ENCODE results near the gene SMIM14.
"Not testable (repeated sequence)": the region's sequence is repeated elsewhere in the genome, so short reads cannot be mapped to it uniquely, and the experiment has no call there.

SMIM14 gene

DNA sequence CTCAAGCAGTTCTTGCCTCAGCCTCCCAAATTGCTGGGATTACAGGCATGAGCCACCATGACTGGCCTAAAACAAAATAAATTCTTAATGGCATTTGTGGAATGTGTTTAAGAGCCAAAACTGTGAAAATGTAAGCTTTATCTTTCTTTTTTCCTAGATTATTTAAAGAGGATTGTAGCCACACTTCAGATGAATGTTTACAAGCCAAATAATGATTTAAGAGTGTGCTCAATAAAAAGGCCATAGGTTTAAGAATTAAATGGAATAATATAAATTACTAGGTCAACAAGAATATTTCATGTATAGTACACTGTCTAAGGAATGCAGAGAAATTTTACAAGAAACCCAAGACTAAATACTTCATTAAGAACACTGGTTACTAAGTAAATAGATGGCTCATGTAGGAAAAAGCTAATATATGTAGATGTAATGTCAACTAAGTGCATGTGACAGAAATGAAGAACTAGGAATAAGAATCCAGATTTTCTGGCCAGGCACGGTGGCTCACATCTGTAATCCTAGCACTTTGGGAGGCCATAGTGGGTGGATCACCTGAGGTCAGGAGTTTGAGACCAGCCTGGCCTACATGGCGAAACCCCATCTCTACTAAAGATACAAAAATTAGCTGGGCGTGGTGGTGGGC lies 90.1 kb downstream of the SMIM14 start:
- intact Hi-C loops (cut with DNase I): no loop called here
- DNase-seq: no peak

DNA sequence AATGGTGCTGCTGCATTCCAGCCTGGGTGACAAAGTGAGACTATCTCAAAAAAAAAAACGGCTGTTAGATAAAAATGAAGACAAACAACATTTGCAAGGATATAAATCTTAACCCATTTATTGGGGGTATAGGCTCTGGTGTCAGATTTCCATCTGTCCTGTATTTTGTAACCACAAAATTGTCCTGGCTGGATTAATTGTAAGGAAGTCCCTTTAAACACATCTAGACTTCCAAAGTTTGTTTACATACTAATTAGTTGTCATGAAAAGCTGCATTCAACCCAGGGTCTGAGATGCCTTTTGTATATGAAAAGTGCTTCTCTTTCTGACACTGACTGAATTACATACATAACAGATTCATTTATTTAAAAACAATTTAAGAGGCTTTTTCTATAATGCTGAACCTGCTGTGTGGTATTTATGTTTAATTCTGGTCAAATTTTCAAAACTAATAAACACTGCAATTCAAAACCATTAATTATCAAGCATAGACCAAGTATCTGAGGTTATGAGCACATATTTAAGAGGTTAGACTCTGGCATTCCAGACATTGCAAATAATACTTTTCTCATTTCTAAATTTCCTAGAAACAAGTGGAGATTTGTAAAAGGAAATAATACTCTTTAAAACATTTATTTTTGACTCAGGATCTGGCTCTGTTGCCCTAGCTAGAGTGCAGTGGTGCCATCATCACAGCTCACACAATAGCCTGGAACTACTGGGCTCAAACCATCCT lies 93.9 kb downstream of the SMIM14 start:
- intact Hi-C loops (cut with DNase I): no loop called here
- DNase-seq: no peak

DNA sequence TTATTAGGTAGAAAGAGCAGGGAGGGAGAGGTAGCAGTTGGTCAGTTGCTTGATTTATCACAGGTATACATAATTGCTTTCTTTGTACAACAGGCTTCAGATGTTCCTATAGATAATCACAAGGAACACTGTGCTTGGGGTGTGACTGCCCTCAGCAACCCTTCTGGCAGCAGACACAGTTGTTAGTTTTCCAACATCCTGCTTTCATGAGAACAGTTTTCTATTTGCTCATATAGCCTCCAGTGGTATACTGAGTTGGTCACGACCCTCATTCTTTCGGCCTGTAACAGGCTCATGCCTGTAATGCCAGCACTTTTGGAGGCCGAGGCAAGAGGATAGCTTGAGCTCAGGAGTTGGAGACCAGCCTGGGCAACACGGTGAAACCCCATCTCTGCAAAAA lies 94.6 kb downstream of the SMIM14 start:
- DNase-seq; intact Hi-C loops (cut with DNase I): not testable (repeated sequence)

DNA sequence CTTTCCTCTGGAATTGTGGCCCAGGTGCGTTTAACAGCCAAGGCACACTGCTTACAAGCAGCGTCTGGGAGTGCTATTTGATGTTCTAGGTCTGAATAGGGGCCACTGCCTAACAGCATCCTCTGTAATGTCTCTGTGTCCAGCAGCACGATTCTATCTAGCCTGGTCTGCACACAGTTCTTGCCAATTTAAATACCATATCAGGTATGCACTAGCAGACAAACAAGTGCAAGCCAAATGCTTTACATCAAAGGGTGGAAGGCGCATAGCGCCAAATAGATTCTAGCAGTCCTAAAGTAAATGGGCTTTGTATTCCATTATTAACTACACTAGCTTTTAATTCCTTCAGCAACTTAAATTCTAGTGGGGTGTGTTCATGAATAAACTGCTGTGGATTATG lies 95.6 kb downstream of the SMIM14 start:
- intact Hi-C loops (cut with DNase I): no loop called here
- DNase-seq: peak in 1 of 42 donors; percentile 3

DNA sequence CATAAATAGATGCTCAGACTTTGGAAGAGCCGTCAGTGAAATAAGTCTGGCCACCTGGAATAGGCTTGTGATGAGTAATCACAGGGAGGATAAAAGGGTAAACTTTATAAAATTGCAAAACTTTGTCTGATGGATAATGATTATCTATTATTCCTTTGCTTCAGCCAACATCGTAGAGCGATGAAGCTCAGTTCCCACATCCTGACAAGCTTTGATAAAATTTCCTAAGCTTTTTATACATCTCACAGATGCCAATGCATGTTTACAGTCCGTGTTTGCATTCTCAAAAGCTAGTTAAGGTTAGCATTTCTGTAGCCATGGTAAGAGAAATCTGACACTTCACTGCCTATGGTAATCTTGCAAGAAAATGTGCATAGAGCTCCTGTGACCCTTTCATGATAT lies 96.1 kb downstream of the SMIM14 start:
- no peak for DNase-seq
- intact Hi-C loops (cut with DNase I): no loop called here

DNA sequence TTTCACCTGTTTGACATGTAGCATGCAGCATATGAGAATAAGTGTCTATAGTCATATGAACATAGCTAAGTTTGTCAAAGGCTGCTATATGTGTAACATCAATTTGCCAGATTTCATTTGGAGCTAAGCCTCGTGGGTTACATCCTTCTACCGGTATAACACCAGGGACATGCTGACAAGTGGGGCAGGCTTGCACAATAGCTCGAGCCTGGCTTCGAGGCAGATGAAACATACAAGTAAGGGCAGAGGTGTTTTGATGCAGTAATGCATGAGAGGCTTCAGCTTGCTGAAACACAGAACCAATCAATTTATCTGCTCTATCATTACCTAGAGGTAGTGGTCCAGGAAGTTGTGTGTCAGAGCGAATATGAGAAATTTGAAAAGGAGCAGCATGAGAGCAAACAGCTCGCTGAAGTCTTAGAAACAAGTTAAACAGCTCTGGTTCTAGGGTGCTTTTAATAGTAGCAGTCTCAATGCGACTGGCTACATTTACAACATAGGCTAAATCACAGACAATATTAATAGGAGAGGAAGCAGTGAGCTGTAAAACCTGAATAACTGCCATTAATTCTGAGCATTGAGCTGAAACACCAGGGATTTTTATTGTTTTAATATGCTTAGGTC lies 96.6 kb downstream of the SMIM14 start:
- intact Hi-C loops (cut with DNase I): no loop called here
- DNase-seq: no peak

DNA sequence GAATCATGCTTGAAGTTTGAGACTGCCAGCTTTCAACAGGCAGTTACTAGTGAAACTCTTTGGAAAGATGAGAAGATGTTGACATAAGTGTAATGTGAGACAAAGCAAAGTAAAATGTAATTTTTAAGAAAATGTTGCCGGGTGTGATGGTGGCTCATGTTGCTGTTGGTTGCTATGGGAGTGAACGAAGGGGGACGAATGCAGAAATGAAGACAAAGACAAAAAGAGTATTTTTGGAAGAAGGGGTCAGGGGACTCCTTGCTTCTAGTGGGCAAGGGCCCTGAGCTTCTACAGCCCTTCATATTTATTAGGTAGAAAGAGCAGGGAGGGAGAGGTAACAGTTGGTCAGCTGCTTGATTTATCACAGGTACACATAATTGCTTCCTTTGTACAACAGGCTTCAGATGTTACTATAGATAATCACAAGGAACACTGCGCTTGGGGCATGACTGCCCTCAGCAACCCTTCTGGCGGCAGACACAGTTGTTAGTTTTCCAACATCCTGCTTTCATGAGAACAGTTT lies 99.5 kb downstream of the SMIM14 start:
- intact Hi-C loops (cut with DNase I): no loop called here
- DNase-seq: no peak

DNA sequence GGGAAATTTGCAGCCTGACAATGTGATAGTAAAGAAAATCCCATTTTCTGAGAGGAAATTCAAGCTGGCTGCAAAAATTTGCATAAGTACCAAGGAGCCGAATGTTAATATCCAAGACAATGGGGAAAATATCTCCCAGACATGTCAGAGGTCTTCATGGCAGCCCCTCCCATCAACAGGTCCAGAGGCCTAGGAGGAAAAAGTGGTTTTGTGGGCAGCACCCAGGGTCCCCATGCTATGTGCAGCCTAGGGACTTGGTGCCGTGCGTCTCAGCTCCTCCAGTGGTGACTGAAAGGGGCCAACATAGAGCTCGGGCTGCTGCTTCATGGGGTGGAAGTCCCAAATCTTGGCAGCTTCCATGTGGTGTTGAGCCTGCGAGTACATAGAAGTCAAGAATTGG lies 105.1 kb downstream of the SMIM14 start:
- no peak for DNase-seq
- intact Hi-C loops (cut with DNase I): no loop called here

DNA sequence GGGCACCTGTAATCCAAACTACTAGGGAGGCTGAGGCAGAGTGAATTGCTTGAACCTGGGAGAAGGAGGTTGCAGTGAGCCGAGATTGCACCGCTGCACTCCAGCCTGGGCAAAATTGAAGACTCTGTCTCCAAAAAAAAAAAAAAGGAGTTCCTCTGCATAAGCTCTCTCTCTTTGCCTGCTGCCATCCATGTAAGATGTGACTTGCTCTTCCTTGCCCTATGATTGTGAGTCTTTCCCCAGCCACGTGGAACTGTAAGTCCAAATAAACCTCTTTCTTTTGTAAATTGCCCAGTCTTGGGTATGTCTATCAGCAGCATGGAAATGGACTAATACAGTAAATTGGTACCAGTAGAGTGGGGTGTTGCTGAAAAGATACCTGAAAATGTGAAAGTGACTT lies 106.4 kb downstream of the SMIM14 start:
- DNase-seq: not testable (repeated sequence)

DNA sequence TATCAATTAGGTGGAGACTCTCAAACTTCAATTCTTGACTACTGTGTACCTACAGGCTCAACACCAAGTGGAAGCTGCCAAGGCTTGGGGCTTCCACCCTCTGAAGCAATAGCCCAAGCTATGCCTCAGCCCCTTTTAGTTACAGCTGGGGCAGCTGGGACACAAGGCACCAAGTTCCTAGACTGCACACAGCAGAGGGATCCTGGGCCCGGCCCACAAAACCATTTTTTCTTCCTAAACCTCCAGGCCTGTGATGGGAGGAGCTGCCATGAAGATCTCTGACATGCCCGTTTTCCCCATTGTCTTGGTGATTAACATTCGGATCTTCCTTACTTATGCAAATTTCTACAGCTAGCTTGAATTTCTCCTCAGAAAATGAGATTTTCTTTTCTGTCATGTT lies 108.0 kb downstream of the SMIM14 start:
- DNase-seq: no peak
- intact Hi-C loops (cut with DNase I): no loop called here

More for the DNA sequence above, 106.4 kb downstream of the SMIM14 start:
- intact Hi-C loops (cut with DNase I): not testable (repeated sequence)

DNA sequence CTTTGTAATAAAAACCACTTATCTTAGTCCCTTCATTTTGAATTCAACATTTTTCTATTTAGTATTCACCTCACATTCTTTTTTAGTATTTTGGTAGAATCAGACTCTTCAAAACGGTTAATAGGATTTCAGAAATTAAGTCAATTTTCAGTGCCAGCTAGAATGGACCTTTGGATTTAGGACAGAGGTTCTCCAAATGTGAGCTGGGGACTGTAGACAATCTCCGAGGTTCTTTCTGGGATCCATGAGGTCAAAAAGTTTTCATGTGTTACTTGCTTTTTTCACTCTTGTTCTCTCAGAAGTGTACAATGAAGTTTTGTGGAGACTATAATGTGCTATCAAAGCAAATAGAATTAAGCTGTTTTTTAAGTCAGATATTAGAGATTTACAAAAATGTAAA lies 109.1 kb downstream of the SMIM14 start:
- DNase-seq: no peak
- intact Hi-C loops (cut with DNase I): loop anchor here (5.0 kb wide), 1 partner anchor 168 kb away; the partner anchor contains the start of gene UBE2K

DNA sequence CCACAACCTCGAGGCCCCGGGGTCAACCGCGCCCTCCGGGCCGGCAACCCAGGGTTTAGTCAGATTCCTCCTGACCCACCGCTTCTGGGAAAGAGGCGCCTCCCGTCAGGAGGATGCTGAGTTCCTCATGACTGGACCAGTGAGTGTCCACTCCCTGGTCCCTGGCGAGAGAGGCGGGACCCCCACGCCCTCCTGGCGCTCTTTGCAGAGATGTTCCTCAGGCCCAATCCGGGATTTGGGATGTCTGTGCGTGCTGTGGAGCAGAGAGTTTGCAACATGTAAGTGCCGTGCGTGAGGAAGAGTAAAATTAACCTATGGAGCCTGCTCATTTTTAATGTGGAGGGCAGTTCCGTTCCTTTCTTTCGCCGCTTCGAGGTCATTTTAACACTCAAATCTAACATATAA lies 110.6 kb downstream of the SMIM14 start:
- intact Hi-C loops (cut with DNase I): loop anchor here (5.0 kb wide), 1 partner anchor 169 kb away; the partner anchor contains the start of gene UBE2K

DNA sequence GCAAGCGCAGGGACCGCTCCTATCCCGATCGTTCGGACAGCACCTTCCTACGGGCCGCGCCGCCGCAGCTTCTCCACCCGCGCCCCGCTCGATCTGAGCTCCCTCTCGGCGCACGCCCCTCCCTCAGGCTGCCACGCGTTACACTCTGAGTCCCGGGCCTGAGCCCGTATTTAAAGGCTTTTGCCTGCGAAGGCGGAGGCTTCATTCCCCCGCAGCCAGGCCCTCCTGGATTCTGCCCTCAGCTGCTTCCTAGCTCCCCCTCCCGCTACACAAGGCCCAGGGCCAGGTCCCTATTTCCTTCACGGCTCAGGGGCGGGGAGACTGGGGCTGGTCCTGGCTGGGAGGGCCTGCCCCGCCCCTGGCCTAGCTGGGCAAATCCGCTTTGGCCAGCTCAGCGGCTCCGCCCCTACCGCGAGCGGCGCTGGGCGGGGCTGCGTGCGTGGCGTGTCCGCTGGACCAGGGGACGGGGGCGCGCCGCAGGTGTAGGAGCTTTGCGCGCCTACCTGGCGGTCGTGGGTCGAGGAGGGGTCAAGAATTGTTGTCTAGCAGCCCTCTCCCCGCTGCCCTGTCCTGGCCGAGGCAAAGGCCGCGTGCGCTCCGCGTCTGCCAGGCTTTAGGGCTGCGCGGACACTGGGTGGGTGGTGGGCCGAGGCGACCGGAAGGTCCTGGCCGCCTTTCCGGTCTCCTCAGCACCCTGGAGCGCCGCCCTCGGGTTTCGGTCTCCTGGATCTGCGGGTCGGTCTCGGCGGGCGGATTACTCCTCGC lies 111.2 kb downstream of the SMIM14 start, which contains the start of gene UGDH:
UGDH (minus strand) TSS at position 144 of the 765 bp plus-strand sequence. CDS start 5,927 bp downstream, outside the sequence.
- intact Hi-C loops (cut with DNase I): loop anchor here (2.0 to 5.0 kb wide), 3 partner anchors 111 to 449 kb away; partner anchors contain the start of genes PDS5A, SMIM14 and UBE2K
- peak; percentile 88 to 99 (median 97) for DNase-seq

More for the DNA sequence above, 110.6 kb downstream of the SMIM14 start:
- peak in 5 of 42 donors; percentile 9 to 56 (median 47) for DNase-seq

DNA sequence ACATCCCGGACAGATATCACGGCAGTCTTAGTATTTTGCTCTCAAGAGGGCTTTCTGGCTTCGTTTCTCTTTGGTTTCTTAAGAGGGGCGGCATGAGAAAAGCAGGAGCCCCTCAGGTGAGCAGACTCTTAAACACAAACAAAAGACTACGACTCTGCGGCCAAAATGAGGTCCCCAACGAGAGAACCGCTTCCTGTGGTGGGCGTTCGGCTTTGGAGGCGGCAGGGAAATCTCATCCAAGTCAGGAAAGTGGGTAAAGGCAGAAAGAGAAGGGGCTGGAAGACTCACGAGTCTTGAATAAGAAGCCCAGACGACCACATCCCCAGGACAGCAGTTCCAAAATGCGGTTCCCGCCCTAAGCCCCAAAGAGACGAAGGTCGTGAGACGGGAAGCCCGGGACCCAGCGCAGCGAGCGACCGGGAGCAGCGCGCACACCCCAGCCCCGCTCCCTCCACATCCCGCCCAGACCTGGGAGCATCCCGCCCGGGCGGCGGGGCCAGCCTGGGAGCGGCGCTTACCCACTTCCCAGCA lies 111.8 kb downstream of the SMIM14 start:
- peak in 5 of 42 donors; percentile 1 to 21 (median 12) for DNase-seq
- intact Hi-C loops (cut with DNase I): loop anchor here (2.0 to 5.0 kb wide), 3 partner anchors 112 to 450 kb away; partner anchors contain the start of genes PDS5A, SMIM14 and UBE2K

DNA sequence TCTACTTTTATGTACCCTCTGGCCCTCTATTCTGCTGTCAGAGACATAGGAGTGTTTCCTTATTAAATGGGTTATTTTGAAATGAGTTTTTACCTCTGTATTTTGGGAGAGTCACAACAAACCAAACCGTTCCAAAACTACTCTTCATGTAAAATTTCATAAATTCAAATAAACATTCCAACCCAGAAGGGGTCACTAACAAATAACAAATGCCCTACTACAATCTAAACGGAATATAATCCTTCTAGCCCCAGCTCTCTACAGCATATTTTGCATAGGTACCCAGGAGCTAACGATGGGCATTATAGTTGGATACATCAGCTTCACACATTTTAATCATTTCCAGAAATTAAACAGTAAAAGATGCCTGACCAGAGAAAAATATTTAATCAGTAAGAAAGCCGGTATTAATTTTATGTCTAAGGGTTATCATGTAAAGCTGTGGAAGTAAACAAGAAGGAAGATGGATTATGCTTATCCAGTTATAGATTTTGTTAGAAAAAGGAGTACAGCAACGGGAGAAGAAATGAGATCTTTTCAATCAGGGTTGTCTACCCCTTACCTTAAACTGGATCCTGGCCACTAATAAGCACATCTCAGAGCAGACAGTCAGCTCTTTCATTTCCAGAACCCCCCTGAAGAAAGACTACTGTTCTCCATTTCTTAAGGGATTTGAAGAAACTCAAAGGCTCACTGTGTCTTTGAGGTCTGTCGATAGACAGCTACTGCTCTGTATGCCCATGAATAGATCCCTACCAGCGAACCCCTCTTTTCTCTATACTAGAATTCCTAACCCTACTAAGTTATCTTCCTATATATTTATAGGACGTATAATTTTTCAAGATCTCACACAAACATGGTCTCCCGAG lies 112.6 kb downstream of the SMIM14 start:
- intact Hi-C loops (cut with DNase I): loop anchor here (2.0 to 5.0 kb wide), 3 partner anchors 113 to 451 kb away; partner anchors contain the start of genes PDS5A, SMIM14 and UBE2K
- DNase-seq: peak in 1 of 42 donors; percentile 15

DNA sequence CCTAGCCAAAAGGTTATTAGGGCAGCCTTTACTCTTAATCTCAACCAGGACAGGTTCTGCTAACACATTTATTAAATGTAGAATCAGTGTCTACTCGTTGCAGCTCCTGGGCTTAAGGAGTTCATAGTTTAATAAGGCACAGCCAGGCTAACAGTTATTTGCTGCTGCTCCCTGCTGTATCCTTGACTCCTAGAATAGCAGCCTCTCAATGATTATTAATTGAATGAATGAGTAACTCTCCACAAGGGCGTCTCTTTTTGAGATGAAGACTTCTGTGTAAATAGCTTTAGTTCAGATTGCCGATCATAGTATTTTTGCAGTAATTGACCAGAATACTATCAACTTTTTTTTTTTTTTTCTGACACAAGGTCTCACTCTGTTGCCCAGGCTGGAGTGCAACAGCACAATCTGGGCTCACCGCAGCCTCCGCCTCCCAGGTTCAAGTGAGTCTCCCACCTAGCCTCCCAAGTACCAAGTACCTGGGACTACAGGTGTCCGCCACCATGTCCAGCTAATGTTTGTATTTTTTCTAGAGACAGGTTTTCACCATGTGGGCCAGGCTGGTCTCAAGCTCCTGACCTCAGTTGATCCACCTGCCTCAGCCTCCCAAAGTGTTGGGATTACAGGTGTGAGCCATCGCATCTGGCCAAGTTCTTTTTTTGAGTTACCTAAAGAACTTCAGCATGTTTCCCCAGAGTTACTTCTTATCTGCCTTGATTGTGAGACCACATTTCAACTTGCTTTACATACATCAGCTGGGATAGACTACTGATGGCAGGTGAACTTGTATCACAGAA lies 114.3 kb downstream of the SMIM14 start:
- DNase-seq: no peak
- intact Hi-C loops (cut with DNase I): no loop called here

DNA sequence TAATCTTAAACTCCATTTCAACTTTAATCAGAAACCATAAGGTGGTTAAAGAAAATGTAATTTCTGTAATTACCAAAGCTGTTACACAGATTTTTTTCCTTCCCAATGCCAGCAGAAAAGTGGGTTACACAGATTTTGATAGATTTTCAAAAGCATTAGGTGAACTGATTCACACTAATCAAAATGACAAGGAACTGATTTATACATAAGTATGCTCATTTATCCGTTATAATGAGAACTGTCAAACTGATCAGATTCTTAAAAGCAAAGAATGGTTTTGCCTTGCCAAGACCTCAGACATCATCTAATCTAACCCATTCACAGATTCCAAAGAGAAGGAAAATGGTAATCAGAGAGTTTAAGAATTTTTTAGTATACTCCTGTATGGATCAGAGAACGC lies 116.6 kb downstream of the SMIM14 start:
- intact Hi-C loops (cut with DNase I): no loop called here
- DNase-seq: no peak

Data from head of caudate nucleus (tissue), 42 donors.